Globus pallidus (tissue), 1 donor: ENCODE results near the gene CCL25.
"Not testable (repeated sequence)": the region's sequence is repeated elsewhere in the genome, so short reads cannot be mapped to it uniquely, and the experiment has no call there.

Experiments used
- DNase-seq: peaks from one replicate; pipeline ENCODE4 v3.0.0-alpha.2; 2015; ENCODE audit warnings: low spot score

Gene CCL25, protein sequence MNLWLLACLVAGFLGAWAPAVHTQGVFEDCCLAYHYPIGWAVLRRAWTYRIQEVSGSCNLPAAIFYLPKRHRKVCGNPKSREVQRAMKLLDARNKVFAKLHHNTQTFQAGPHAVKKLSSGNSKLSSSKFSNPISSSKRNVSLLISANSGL

DNA sequence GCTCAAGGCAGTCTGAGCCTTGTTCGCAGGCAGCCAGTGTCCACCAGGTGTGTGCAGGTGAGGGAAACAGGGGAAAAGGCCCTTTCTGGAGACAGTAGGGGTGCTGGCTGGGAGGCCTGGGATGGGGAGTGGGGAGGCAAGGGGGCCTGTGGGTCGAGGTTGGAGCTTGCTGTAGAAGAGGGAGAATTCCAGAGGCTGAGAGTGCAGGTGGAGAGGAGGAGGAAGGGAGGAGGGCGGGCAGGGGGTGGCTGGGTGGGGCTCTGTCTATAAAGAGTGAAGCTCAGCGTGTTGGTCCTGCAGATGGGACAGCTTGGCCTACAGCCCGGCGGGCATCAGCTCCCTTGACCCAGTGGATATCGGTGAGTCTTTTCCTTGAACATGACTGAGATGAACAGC lies at the start of gene CCL25:
TSS of gene CCL25 (plus strand) at position 297 of the 396 bp plus-strand sequence. CDS start 290 bp downstream, outside the sequence.
- DNase-seq, result no peak

DNA sequence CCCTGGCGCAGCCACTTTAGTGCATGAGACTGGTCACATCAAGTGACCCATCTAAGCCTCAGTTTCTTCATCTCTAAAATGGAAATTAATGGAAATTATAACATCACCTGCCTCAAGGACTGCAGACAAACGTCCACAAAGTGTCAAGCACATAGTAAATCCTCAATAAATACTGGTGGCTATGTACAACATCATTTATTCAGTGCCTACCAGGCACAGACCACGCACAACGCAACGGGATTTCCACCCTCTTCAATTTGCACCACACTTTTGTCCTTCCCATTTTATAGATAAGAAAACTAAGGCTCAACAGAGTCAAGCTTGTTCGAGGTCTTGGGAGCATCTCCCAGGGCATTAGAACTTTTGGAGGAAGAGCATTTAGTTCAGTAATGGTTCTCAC lies 48.6 kb upstream of the CCL25 start:
- DNase-seq, result no peak

GRCh38 chr19:8004723-8005513 lies 47.6 kb upstream of the CCL25 start:
- DNase-seq, result no peak

DNA sequence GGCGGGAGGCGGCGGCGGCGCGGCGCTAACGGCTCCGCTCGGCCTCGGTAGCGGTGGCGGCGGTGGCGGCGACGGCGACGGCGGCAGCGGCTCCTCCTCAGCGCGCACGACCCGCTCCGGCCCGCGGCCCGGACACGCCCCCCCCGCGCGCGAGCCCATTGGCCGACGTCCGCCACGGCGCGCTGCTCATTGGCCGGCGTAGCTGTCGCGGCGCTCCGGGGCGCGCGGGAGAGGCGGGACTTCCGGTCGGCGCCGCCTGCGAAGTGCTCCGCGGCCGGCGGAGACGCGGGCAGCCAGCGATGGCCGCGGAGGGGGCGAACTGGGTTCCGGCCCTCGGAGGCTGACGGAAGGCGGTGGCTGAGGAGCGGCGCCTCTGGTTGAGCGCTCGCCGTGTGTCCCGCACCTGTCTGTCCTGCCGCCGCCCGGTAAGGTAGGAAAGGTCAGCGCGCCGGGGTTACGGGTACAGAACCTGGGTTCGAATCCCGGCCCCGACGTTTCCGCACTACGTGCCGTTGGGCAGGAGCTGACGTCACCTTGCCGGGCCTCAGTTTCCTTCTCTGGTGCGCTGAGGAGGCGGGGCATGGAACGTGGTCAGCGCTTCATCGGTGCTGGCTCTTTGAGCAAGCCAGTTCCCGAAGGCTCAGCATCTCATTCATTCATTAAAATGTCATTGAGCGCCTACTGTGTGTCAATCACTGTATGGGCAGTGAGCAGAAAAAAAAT lies 46.9 kb upstream of the CCL25 start, which contains the start of gene ELAVL1:
TSS of gene ELAVL1 (minus strand) at position 108 of the 723 bp plus-strand sequence. CDS start 13,826 bp downstream, outside the sequence.
- DNase-seq, result peak; percentile 83

GRCh38 chr19:8017808-8018207 lies 34.8 kb upstream of the CCL25 start:
- DNase-seq, result no peak

- no peak for DNase-seq
These were observed 31.9 kb upstream of the CCL25 start for GRCh38 chr19:8020681-8021080.

DNA sequence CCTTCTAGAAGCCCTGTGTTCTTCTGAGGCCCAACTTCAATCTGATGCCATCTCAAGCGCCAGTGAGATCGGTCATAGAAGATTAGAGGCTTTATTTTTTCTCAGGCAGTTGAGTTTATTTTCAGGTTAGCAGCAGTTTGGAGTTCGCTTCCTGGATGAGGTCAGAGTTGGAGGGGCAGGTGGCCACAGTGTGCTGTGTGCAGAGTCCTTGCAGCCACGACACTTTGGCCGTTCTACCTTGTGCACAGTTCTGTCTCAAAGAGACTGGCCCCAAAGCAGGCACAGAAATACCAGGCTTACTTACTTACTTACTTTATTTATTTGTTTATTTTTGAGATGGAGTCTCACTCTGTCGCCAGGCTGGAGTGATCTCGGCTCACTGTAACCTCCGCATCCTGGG lies 31.2 kb upstream of the CCL25 start:
- DNase-seq, result no peak

DNA sequence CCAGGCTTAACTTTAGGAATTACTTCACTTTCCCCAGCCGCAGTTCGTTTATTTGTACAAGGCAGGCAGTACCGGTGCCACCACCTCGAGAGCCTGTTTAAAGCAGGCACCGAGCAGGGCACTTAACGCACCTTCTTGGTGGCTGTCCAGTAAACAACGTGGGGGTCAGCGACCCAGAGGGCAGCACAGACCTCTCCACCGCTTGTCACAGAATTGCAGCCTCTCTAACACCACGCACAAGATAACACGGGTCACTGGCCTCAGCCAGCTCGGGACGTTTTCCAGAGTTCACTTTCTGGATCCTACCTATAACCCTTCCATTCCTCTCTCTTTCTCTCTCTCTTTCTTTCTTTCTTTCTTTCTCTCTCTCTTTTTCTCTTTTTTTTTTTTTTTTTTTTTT lies 30.3 kb upstream of the CCL25 start:
- no peak for DNase-seq

DNA sequence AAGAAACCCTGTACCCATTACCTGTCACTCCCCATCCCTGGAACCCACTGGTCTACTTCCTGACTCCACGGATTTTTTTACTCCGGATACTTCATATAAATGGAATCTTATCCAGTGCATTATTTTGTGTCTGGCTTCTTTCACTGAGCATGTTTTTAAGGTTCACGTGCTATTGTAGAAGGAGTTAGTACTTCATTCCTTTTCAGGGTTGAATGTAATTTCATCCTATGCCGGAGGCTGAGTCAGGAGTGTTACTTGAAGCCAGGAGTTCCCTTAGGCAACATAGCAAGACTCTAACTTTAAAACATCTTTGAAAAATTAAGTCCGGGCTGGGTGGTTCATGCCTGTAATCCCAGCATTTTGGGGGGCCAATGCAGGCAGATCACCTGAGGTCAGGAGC lies 29.2 kb upstream of the CCL25 start:
- DNase-seq, result no peak

GRCh38 chr19:8024256-8024655 lies 28.3 kb upstream of the CCL25 start:
- DNase-seq, result not testable (repeated sequence)

- no peak for DNase-seq
These were observed 27.2 kb upstream of the CCL25 start for GRCh38 chr19:8025316-8025715.

DNA sequence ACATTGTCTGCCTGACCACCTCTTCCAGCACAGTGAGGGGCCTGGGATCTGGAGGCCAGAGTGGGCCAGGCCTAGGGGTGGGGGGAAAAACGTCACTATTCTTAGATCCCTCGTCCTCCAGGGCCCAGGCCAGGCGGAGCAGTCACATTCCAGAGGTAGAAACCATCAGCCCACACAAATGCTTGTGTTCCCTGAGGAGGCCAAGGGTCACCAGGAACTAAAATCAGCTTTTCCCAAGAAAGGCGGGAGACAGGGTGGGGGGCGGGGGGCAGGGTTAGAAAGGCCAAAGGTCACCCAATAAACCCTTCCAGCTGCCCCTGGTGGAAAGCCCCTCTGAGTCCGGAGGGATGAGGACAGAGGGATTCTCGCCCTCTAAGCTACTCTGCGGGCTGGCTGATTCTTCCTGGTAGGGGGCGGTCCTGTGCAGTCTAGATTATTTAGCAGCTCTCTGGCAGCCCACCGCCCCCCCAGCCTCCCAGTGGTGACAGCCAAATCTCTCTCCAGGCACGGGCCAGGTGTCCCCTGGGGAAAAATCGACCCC lies 23.5 kb upstream of the CCL25 start:
- no peak for DNase-seq

GRCh38 chr19:8030960-8031359 lies 21.6 kb upstream of the CCL25 start:
- no peak for DNase-seq

- not testable (repeated sequence) for DNase-seq
These were observed 19.0 kb upstream of the CCL25 start for GRCh38 chr19:8033287-8034177.

- no peak for DNase-seq
These were observed 18.4 kb upstream of the CCL25 start for GRCh38 chr19:8034178-8034525.

- no peak for DNase-seq
These were observed 16.0 kb upstream of the CCL25 start for GRCh38 chr19:8036434-8037099.

DNA sequence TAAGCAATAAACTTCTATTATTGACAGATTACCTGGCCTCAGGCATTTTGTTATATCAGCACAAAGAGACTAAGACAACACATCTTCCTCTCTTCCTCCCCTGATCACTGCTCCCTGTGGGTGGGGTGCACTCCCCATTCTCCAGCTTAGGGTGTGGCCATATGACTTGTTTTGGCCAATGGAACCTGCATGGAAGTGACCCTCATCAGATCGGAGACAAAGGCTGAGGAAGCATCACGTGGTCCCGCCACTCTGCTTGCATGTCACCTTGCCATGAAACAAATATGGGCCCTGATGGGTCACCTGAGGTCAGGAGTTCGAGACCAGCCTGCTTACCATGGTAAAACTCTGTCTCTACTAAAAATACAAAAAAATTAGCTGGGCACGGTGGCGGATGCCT lies 13.7 kb upstream of the CCL25 start:
- no peak for DNase-seq

DNA sequence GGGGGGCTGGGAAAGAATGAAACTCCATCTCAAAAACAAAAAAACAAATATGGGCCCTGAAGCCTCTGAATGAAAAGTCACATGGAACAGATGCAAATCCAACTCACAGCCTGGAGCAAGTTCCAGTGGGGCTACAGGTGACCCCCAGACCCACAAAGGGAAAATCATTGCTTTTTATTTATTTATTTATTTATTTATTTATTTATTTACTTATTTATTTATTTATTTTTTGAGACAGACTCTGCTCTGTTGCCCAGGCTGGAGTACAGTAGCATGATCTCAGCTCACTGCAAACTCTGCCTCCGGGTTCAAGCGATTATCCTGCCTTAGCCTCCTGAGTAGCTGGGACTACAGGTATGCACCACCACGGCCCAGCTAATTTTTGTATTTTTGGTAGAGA lies 13.3 kb upstream of the CCL25 start:
- DNase-seq, result no peak

DNA sequence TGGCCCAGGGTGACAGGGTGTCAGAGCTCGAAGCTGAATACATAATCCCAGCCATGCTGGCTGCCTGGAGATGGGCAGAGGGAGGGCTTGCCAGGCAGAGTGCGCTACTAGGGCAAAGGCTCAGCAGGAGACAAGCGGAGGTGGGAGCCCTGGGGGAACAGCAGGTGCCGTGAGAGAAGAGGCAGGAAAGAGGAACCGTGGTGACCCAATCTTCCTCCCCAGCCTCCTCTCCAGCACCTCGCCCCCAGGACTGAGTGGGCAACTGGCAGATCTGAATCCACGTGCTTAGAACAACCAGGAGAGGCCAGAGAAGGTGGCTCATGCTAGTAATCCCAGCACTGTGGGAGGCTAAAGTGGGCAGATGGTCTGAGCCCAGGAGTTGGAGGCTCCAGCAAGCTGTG lies 11.0 kb upstream of the CCL25 start:
- no peak for DNase-seq

DNA sequence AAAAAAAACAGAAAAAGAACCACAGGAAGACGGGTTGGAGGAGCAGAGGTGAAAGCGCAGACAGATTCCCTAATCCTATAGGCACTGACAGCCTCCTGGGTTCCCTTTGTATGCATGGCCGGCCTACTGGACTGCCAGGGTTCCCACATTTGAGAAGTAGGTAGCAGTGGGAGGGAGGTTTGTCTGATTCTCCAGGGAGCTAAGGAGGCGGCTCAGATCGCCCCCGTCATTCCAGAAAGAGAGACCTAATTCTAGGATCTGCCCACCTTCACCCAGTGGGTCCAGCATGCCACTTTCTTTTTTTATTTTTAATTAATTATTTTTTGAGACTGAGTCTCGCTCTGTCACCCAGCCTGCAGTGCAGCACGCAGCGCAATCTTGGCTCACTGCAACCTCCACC lies 9.7 kb upstream of the CCL25 start:
- DNase-seq, result no peak

- no peak for DNase-seq
These were observed 8.5 kb upstream of the CCL25 start for GRCh38 chr19:8044018-8044417.
